HCT116 (cell line): ENCODE results near the gene FOXR2. TPM values are rescaled to one million over a fixed set of nuclear protein-coding genes. Genes with fewer than 3 reads are reported as not detected.

Experiments used
- ATAC-seq: fragments of 200-7000 bp; cut with Tn5 transposase; 2 replicates; pipeline ENCODE4 v1.9.1; 2020; ENCODE audit warnings: mild to moderate bottlenecking, moderate library complexity
- BruUV-seq: library from RNA; stranded (reverse); fragments of 400-500 nt; replicated peaks from 2 replicates; lab custom pipeline; 2021; lab: Mats Ljungman, UMichigan
- CTCF ChIA-PET: fragments of 300-600 bp; sonication (Branson Sonifier 250); formaldehyde crosslinking; loops from one replicate; lab custom pipeline; 2021; ENCODE audit warnings: antibody characterized with exemption; lab: Charles Lee
- POLR2A ChIA-PET: fragments of 300-600, 350-600 bp; sonication (Branson Sonifier 250); formaldehyde crosslinking; loops from one replicate; lab custom pipeline; 2021; ENCODE audit warnings: antibody characterized with exemption; lab: Charles Lee
- RAD21 ChIA-PET, 2 experiments: fragments of 300-600 bp; sonication (Branson Sonifier 250); formaldehyde crosslinking; loops; one replicate each; lab custom pipeline; 2023; ENCODE audit warnings: low total read pairs in 2 of 2; ENCODE audit not compliant: uncharacterized antibody in 2 of 2, unreplicated experiment in 2 of 2, low non-redundant PET in 1 of 2; lab: Charles Lee
- DNase-seq: peaks from one replicate; pipeline ENCODE4 v3.0.0-alpha.2; 2010; ENCODE audit warnings: low read depth, low spot score
- H2AFZ ChIP-seq: fragments of 200-600 bp; shearing (Covaris generic), sonication (generic); 2 replicates; pipeline ENCODE4 v1.6.1; 2017; ENCODE audit warnings: low read depth, mixed run types, mixed read lengths, antibody characterized with exemption, low read length; ENCODE audit not compliant: poor library complexity, severe bottlenecking
- H3K27ac ChIP-seq: 2 replicates; pipeline ENCODE4 v1.5.1; 2012; ENCODE audit warnings: low read depth, low read length
- H3K27me3 ChIP-seq: fragments of 200-600 bp; sonication (generic); 2 replicates; pipeline ENCODE4 v1.6.1; 2016; ENCODE audit warnings: mixed run types, low read length, mixed read lengths; ENCODE audit not compliant: insufficient read depth
- H3K36me3 ChIP-seq, 2 experiments: fragments of 200-500 bp in 1 of 2; fragments of 200-600 bp in 1 of 2; sonication (Bioruptor generic) in 1 of 2; sonication (generic) in 1 of 2; 2 replicates each; pipeline versions ENCODE4 v1.5.1 to v1.6.1; 2014 to 2016; ENCODE audit warnings: low read length in 2 of 2, inconsistent platforms in 1 of 2, mixed read lengths in 1 of 2, mixed run types in 1 of 2; ENCODE audit not compliant: insufficient read depth in 2 of 2, control insufficient read depth in 1 of 2
- H3K4me1 ChIP-seq, 2 experiments: fragments of 200-600 bp in 1 of 2; sonication (generic) in 1 of 2; 2 replicates each; pipeline versions ENCODE4 v1.5.1 to v1.6.1; 2012 to 2017; ENCODE audit warnings: low read length in 2 of 2, inconsistent platforms in 1 of 2, mild to moderate bottlenecking in 1 of 2, mixed read lengths in 1 of 2, mixed run types in 1 of 2, moderate library complexity in 1 of 2; ENCODE audit not compliant: insufficient read depth in 2 of 2, control insufficient read depth in 1 of 2
- H3K4me2 ChIP-seq: fragments of 200-600 bp; sonication (generic); 2 replicates; pipeline ENCODE4 v1.6.1; 2017; ENCODE audit warnings: mixed run types, low read length, mixed read lengths
- H3K4me3 ChIP-seq, 2 experiments: fragments of 200-600 bp in 1 of 2; sonication (generic) in 1 of 2; replicated peaks in 1 of 2; 2 replicates each; pipeline ENCODE4 v1.5.1; 2011 to 2016; ENCODE audit warnings: low read length in 2 of 2, control low read depth in 1 of 2, low read depth in 1 of 2, mild to moderate bottlenecking in 1 of 2, mixed read lengths in 1 of 2, mixed run types in 1 of 2
- H3K79me2 ChIP-seq: fragments of 200-600 bp; sonication (generic); 2 replicates; pipeline ENCODE4 v1.6.1; 2017; ENCODE audit warnings: mild to moderate bottlenecking, mixed run types, low read length, moderate library complexity, mixed read lengths; ENCODE audit not compliant: insufficient read depth
- H3K9ac ChIP-seq: fragments of 200-600 bp; sonication (generic); 2 replicates; pipeline ENCODE4 v1.6.1; 2016; ENCODE audit warnings: low read length, mixed read lengths
- H3K9me2 ChIP-seq: fragments of 200-600 bp; sonication (generic), shearing (Covaris generic); 2 replicates; pipeline ENCODE4 v1.6.1; 2017; ENCODE audit warnings: mixed run types, mild to moderate bottlenecking, moderate library complexity; ENCODE audit not compliant: insufficient read depth
- H3K9me3 ChIP-seq, 2 experiments: fragments of 200-500 bp in 1 of 2; fragments of 200-600 bp in 1 of 2; sonication (Bioruptor generic) in 1 of 2; sonication (generic) in 1 of 2; 2 replicates each; pipeline ENCODE4 v1.6.1; 2014 to 2017; ENCODE audit warnings: low read length in 2 of 2, mixed read lengths in 2 of 2, inconsistent platforms in 1 of 2, low read depth in 1 of 2, mild to moderate bottlenecking in 1 of 2, mixed run types in 1 of 2, moderate library complexity in 1 of 2; ENCODE audit not compliant: control insufficient read depth in 1 of 2, insufficient read depth in 1 of 2
- H4K20me1 ChIP-seq: fragments of 200-600 bp; sonication (generic), shearing (Covaris generic); 2 replicates; pipeline ENCODE4 v1.6.1; 2017; ENCODE audit warnings: mixed run types, mild to moderate bottlenecking, moderate library complexity; ENCODE audit not compliant: insufficient read depth
- CBX3 ChIP-seq: IDR thresholded peaks from 2 replicates; pipeline ENCODE4 v1.6.1; 2012; ENCODE audit warnings: low read depth
- EGR1 ChIP-seq: IDR thresholded peaks from 2 replicates; pipeline ENCODE4 v1.6.1; 2012; ENCODE audit warnings: low read depth
- EZH2 ChIP-seq: fragments of 200-600 bp; sonication (generic); IDR thresholded peaks from 2 replicates; pipeline ENCODE4 v1.6.1; 2017; ENCODE audit warnings: antibody characterized with exemption, mixed run types
- FOSL1 ChIP-seq: IDR thresholded peaks from 2 replicates; pipeline ENCODE4 v1.6.1; 2012; ENCODE audit warnings: low read depth
- MAX ChIP-seq: IDR thresholded peaks from 2 replicates; pipeline ENCODE4 v1.6.1; 2012
- POLR2A ChIP-seq: IDR thresholded peaks from 2 replicates; pipeline ENCODE4 v1.7.0; 2011; ENCODE audit warnings: borderline replicate concordance; ENCODE audit not compliant: insufficient read depth, insufficient read length; ENCODE audit errors: extremely low read depth
- RAD21 ChIP-seq: IDR thresholded peaks from 2 replicates; pipeline ENCODE4 v1.6.1; 2012; ENCODE audit warnings: low read depth, mild to moderate bottlenecking
- REST ChIP-seq: IDR thresholded peaks from 2 replicates; pipeline ENCODE4 v1.6.1; 2012; ENCODE audit warnings: low read depth
- TCF7L2 ChIP-seq: IDR thresholded peaks from 2 replicates; pipeline ENCODE4 v1.7.0; 2011; ENCODE audit warnings: borderline replicate concordance, inconsistent platforms; ENCODE audit not compliant: insufficient read depth, insufficient read length; ENCODE audit errors: extremely low read depth
- YY1 ChIP-seq: IDR thresholded peaks from 2 replicates; pipeline ENCODE4 v1.6.1; 2011; ENCODE audit warnings: low read length, low read depth, moderate library complexity, mild to moderate bottlenecking; ENCODE audit not compliant: insufficient replicate concordance; ENCODE audit errors: extremely low read depth
- ZFX ChIP-seq: fragments of 450-650 bp; IDR thresholded peaks from 2 replicates; pipeline ENCODE4 v1.6.1; 2017
- ZNF274 ChIP-seq: fragments of 200-500 bp; sonication (Bioruptor generic); IDR thresholded peaks from 2 replicates; pipeline ENCODE4 v1.6.1; 2014; ENCODE audit warnings: mild to moderate bottlenecking, low read depth, low read length, inconsistent platforms
- intact Hi-C: fragments of 100-400 bp; cut with micrococcal nuclease; formaldehyde crosslinking; loops from 2 replicates; pipeline ENCODE4 v1.10.0; 2022
- total RNA-seq: library from RNA; stranded (reverse); gene quantifications from one replicate; pipeline ENCODE4 v1.2.1, GENCODE V29; 2021; ENCODE audit not compliant: unreplicated experiment

FOXR2 gene
- total RNA-seq, 1 experiment from 2014 or later, result not detected

GRCh38 chrX:55663584-55663983 is 40.4 kb downstream of the FOXR2 start:
- BruUV-seq, result no TSS peak
- H4K20me1 ChIP-seq, result no peaks in the 10 kb centered on the region
- no peaks in the 10 kb centered on the region for H3K9me3 ChIP-seq
- intact Hi-C loops, result no loop called here
- no peaks in the 10 kb centered on the region for H3K79me2 ChIP-seq
- DNase-seq (no peak), ATAC-seq (no peak)
- H3K4me1 ChIP-seq, result no peaks in the 10 kb centered on the region
- no peak for TF ChIP-seq YY1
- TF ChIP-seq ZNF274, result no peak
- no peak for TF ChIP-seq FOSL1
- TF ChIP-seq RAD21, result no peak
- TF ChIP-seq EZH2, result no peak
- no peak for TF ChIP-seq REST
- TF ChIP-seq ZFX, result no peak
- no peak for TF ChIP-seq TCF7L2
- TF ChIP-seq POLR2A, result no peak
- no peak for TF ChIP-seq MAX
- TF ChIP-seq CBX3, result no peak
- TF ChIP-seq EGR1, result no peak
- H3K36me3 ChIP-seq, result no peaks in the 10 kb centered on the region
- H3K9ac ChIP-seq, result no peak overlapping the region
- H3K9me2 ChIP-seq, result no peaks in the 10 kb centered on the region
- no peak overlapping the region for H3K4me3 ChIP-seq
- POLR2A ChIA-PET, result no interaction called here
- H2AFZ ChIP-seq, result no peak overlapping the region
- H3K4me2 ChIP-seq, result no peak overlapping the region
- no peaks in the 10 kb centered on the region for H3K27me3 ChIP-seq
- CTCF ChIA-PET, result no interaction called here
- H3K27ac ChIP-seq, result no peak overlapping the region
- RAD21 ChIA-PET, result no interaction called here
